Panc1 (cell line): Measurements from ENCODE around the gene LRRIQ1. TPM values are rescaled to one million over a fixed set of nuclear protein-coding genes. Genes with fewer than 3 reads are reported as not detected.

ENCODE experiments used
- ATAC-seq: fragments of 200-7000 bp; cut with Tn5 transposase; 2 replicates; pipeline ENCODE4 v1.9.1; 2020; ENCODE audit warnings: mild to moderate bottlenecking, moderate library complexity
- BruUV-seq: library from RNA; stranded (reverse); fragments of 400-500 nt; replicated peaks from 2 replicates; lab custom pipeline; 2021; lab: Mats Ljungman, UMichigan
- CTCF ChIA-PET: fragments of 300-600 bp; sonication (Branson Sonifier 250); formaldehyde crosslinking; loops from one replicate; lab custom pipeline; 2022; ENCODE audit warnings: antibody characterized with exemption; lab: Charles Lee
- POLR2A ChIA-PET: fragments of 300-600 bp; sonication (Branson Sonifier 250); formaldehyde crosslinking; loops from one replicate; lab custom pipeline; 2022; ENCODE audit warnings: antibody characterized with exemption; lab: Charles Lee
- DNase-seq: peaks from one replicate; pipeline ENCODE4 v3.0.0-alpha.2; 2010; ENCODE audit warnings: low read depth, low spot score
- H3K27ac ChIP-seq: 2 replicates; pipeline ENCODE4 v1.5.1; 2011; ENCODE audit warnings: mild to moderate bottlenecking, low read length, inconsistent platforms
- H3K27me3 ChIP-seq: fragments of 200-500 bp; sonication (Bioruptor generic); 2 replicates; pipeline ENCODE4 v1.6.0; 2014; ENCODE audit warnings: low read length, inconsistent platforms; ENCODE audit not compliant: control insufficient read depth, insufficient read depth
- H3K36me3 ChIP-seq: fragments of 200-500 bp; sonication (Bioruptor generic); 2 replicates; pipeline ENCODE4 v1.5.1; 2014; ENCODE audit warnings: inconsistent platforms, mild to moderate bottlenecking, low read length, moderate library complexity; ENCODE audit not compliant: control insufficient read depth, insufficient read depth
- H3K4me1 ChIP-seq: 2 replicates; pipeline ENCODE4 v1.5.1; 2011; ENCODE audit warnings: inconsistent platforms, mild to moderate bottlenecking, low read length, moderate library complexity; ENCODE audit not compliant: control insufficient read depth, insufficient read depth
- H3K4me3 ChIP-seq, 2 experiments: 2 replicates each; pipeline ENCODE4 v1.5.1; 2011 to 2012; ENCODE audit warnings: low read depth in 2 of 2, low read length in 2 of 2, mild to moderate bottlenecking in 2 of 2, inconsistent platforms in 1 of 2, moderate library complexity in 1 of 2
- H3K9me3 ChIP-seq: fragments of 200-500 bp; sonication (Bioruptor generic); 2 replicates; pipeline ENCODE4 v1.5.1; 2014; ENCODE audit warnings: low read depth, mild to moderate bottlenecking, inconsistent platforms, low read length, moderate library complexity; ENCODE audit not compliant: control insufficient read depth, insufficient read depth
- CTCF ChIP-seq: fragments of 450-650 bp; IDR thresholded peaks from 2 replicates; pipeline ENCODE4 v1.5.1; 2017; ENCODE audit warnings: mild to moderate bottlenecking
- POLR2AphosphoS5 ChIP-seq: IDR thresholded peaks from 2 replicates; pipeline ENCODE4 v1.6.1; 2012; ENCODE audit warnings: mild to moderate bottlenecking, low read depth, low read length, moderate library complexity
- REST ChIP-seq, 2 experiments: IDR thresholded peaks; 2 replicates each; pipeline ENCODE4 v1.6.1; 2011 to 2012; ENCODE audit warnings: low read depth in 2 of 2, control low read depth in 1 of 2, low read length in 1 of 2, mild to moderate bottlenecking in 1 of 2, moderate library complexity in 1 of 2; ENCODE audit not compliant: insufficient read depth in 1 of 2
- SIN3A ChIP-seq: IDR thresholded peaks from 2 replicates; pipeline ENCODE4 v1.6.1; 2012; ENCODE audit warnings: low read depth, mild to moderate bottlenecking, low read length, moderate library complexity, borderline replicate concordance; ENCODE audit not compliant: insufficient read depth
- TCF7L2 ChIP-seq: IDR thresholded peaks from 2 replicates; pipeline ENCODE4 v1.6.1; 2011; ENCODE audit warnings: mild to moderate bottlenecking, low read depth, low read length, inconsistent platforms
- in situ Hi-C: cut with HindIII; loops from 2 replicates; pipeline ENCODE4 v1.10.0; 2016; ENCODE audit warnings: low sequenced_read_pairs, low pct_unique_long_range_greater_than_20kb
- intact Hi-C: fragments of 100-400 bp; cut with micrococcal nuclease; formaldehyde crosslinking; loops from one replicate; pipeline ENCODE4 v1.10.0; 2022; ENCODE audit not compliant: unreplicated experiment
- total RNA-seq: library from RNA; stranded (reverse); gene quantifications from one replicate; pipeline ENCODE4 v1.2.1, GENCODE V29; 2021; ENCODE audit not compliant: unreplicated experiment

LRRIQ1 gene
- total RNA-seq, 1 experiment from 2014 or later = 0.15 TPM

- Histone ChIP-seq H3K27ac (no peak overlapping the region), H3K9me3 (no peaks in the 10 kb centered on the region), H3K27me3 (no peaks in the 10 kb centered on the region), H3K36me3 (no peaks in the 10 kb centered on the region; the same call in 1 of the 2 replicates), H3K4me1 (no peaks in the 10 kb centered on the region), H3K4me3 (no peak overlapping the region)
- in situ Hi-C loops (no loop called here), intact Hi-C loops (no loop called here)
- no peak for DNase-seq
- TF ChIP-seq POLR2AphosphoS5 (no peak), SIN3A (no peak), CTCF (no peak), TCF7L2 (no peak), REST (IDR thresholded peaks at IDR 0.05; ENCODE audit: insufficient read depth in 1 of 2, low read depth in 2 of 2, low read length in 1 of 2) (no peak)
- BruUV-seq = no TSS peak
- ChIA-PET CTCF (no interaction called here), POLR2A (no interaction called here)
- ATAC-seq = no peak
Measured at GRCh38 chr12:85244561-85244960, 208.4 kb downstream of the LRRIQ1 start.

- TF ChIP-seq CTCF (no peak), REST (IDR thresholded peaks at IDR 0.05; ENCODE audit: insufficient read depth in 1 of 2, low read depth in 2 of 2, low read length in 1 of 2) (no peak)
- in situ Hi-C loops = no loop called here
- intact Hi-C loops = no loop called here
- Histone ChIP-seq H3K9me3 (no peaks in the 10 kb centered on the region), H3K27ac (no peak overlapping the region), H3K36me3 (no peaks in the 10 kb centered on the region), H3K4me1 (no peaks in the 10 kb centered on the region), H3K4me3 (no peak overlapping the region), H3K27me3 (no peaks in the 10 kb centered on the region)
- ChIA-PET CTCF (no interaction called here), POLR2A (no interaction called here)
- DNase-seq (no peak), ATAC-seq (no peak)
- no TSS peak for BruUV-seq
Measured at GRCh38 chr12:85253853-85254252, 217.7 kb downstream of the LRRIQ1 start.
